ENCODE measurements around the gene SURF6. TPM values are rescaled to one million over a fixed set of nuclear protein-coding genes. Genes with fewer than 3 reads are reported as not detected.
"Not testable (repeated sequence)": the region's sequence is repeated elsewhere in the genome, so short reads cannot be mapped to it uniquely, and the experiment has no call there.

Gene SURF6
- total RNA-seq, 4 donors from 2014 or later, result 11.5 to 17.1 (median 15.8) TPM

GRCh38 chr9:133323991-133324703 lies 11.8 kb downstream of the SURF6 start:
- no peaks in the 10 kb centered on the region for H3K36me3 ChIP-seq
- 91% methylated on average over 13 of the region's 13 CpGs for WGBS

GRCh38 chr9:133323211-133323610 lies 12.8 kb downstream of the SURF6 start:
- peak; percentile 37 to 50 for DNase-seq (ENCODE audit: low spot score in 2 of 2)

More at GRCh38 chr9:133323991-133324703, 11.8 kb downstream of the SURF6 start:
- TF ChIP-seq POLR2AphosphoS5 (IDR thresholded peaks at IDR 0.05) (no peak), CTCF (IDR thresholded peaks at IDR 0.05) (no peak), POLR2A (IDR thresholded peaks at IDR 0.05) (no peak), EP300 (IDR thresholded peaks at IDR 0.05) (no peak)
- no peaks in the 10 kb centered on the region for H3K4me1 ChIP-seq
- no peak overlapping the region for H3K27ac ChIP-seq
- H3K9me3 ChIP-seq, result no peaks in the 10 kb centered on the region
- no peaks in the 10 kb centered on the region for H3K27me3 ChIP-seq
- H3K4me3 ChIP-seq, result no peak overlapping the region
- peak in 1 of 2 donors; percentile 61 for DNase-seq (ENCODE audit: low spot score in 2 of 2)

GRCh38 chr9:133322701-133323100 lies 13.3 kb downstream of the SURF6 start:
- DNase-seq (ENCODE audit: low spot score in 2 of 2), result peak; percentile 23 to 25
- no peak for TF ChIP-seq POLR2AphosphoS5 (IDR thresholded peaks at IDR 0.05)
- no peak for TF ChIP-seq EP300 (IDR thresholded peaks at IDR 0.05)
- TF ChIP-seq CTCF (IDR thresholded peaks at IDR 0.05), result no peak
- no peak for TF ChIP-seq POLR2A (IDR thresholded peaks at IDR 0.05)
- no peak overlapping the region for H3K27ac ChIP-seq
- H3K4me3 ChIP-seq, result no peak overlapping the region
- no peaks in the 10 kb centered on the region for H3K27me3 ChIP-seq
- no peaks in the 10 kb centered on the region for H3K36me3 ChIP-seq
- H3K9me3 ChIP-seq, result no peaks in the 10 kb centered on the region
- no peaks in the 10 kb centered on the region for H3K4me1 ChIP-seq
- WGBS, result 79% methylated on average over 14 of the region's 14 CpGs

More at GRCh38 chr9:133323211-133323610, 12.8 kb downstream of the SURF6 start:
- 84% methylated on average over 10 of the region's 10 CpGs for WGBS
- no peak overlapping the region for H3K4me3 ChIP-seq
- H3K36me3 ChIP-seq, result no peaks in the 10 kb centered on the region
- no peaks in the 10 kb centered on the region for H3K4me1 ChIP-seq
- no peaks in the 10 kb centered on the region for H3K27me3 ChIP-seq
- TF ChIP-seq POLR2A (IDR thresholded peaks at IDR 0.05) (no peak), EP300 (IDR thresholded peaks at IDR 0.05) (no peak), POLR2AphosphoS5 (IDR thresholded peaks at IDR 0.05) (no peak), CTCF (IDR thresholded peaks at IDR 0.05) (no peak)
- no peaks in the 10 kb centered on the region for H3K9me3 ChIP-seq
- H3K27ac ChIP-seq, result no peak overlapping the region

- Histone ChIP-seq H3K4me3 (no peak overlapping the region), H3K4me1 (no peaks in the 10 kb centered on the region), H3K9me3 (no peaks in the 10 kb centered on the region), H3K27ac (no peak overlapping the region), H3K27me3 (no peaks in the 10 kb centered on the region), H3K36me3 (no peaks in the 10 kb centered on the region)
- 76% methylated on average over 13 of the region's 13 CpGs for WGBS
- TF ChIP-seq CTCF (IDR thresholded peaks at IDR 0.05) (no peak), EP300 (IDR thresholded peaks at IDR 0.05) (no peak), POLR2A (IDR thresholded peaks at IDR 0.05) (no peak), POLR2AphosphoS5 (IDR thresholded peaks at IDR 0.05) (no peak)
- DNase-seq (ENCODE audit: low spot score in 2 of 2), result peak in 1 of 2 donors; percentile 43
These were observed 14.5 kb downstream of the SURF6 start for GRCh38 chr9:133321411-133321935.

- WGBS, result 75% methylated on average over 13 of the region's 13 CpGs
- DNase-seq (ENCODE audit: low spot score in 2 of 2), result peak in 1 of 2 donors; percentile 59
- TF ChIP-seq EP300 (IDR thresholded peaks at IDR 0.05) (no peak), POLR2AphosphoS5 (IDR thresholded peaks at IDR 0.05) (no peak), POLR2A (IDR thresholded peaks at IDR 0.05) (no peak), CTCF (IDR thresholded peaks at IDR 0.05) (no peak)
- H3K9me3 ChIP-seq, result no peaks in the 10 kb centered on the region
- no peaks in the 10 kb centered on the region for H3K36me3 ChIP-seq
- H3K4me1 ChIP-seq, result no peaks in the 10 kb centered on the region
- no peaks in the 10 kb centered on the region for H3K27me3 ChIP-seq
- H3K27ac ChIP-seq, result no peak overlapping the region
- no peak overlapping the region for H3K4me3 ChIP-seq
These were observed 15.5 kb downstream of the SURF6 start for GRCh38 chr9:133320421-133320881.

- H3K9me3 ChIP-seq, H3K4me3 ChIP-seq, H3K27ac ChIP-seq, H3K36me3 ChIP-seq, H3K27me3 ChIP-seq, H3K4me1 ChIP-seq: not testable (repeated sequence)
- peak in 1 of 2 donors; percentile 61 for DNase-seq (ENCODE audit: low spot score in 2 of 2)
- WGBS, result 62% methylated on average over 5 of the region's 13 CpGs
These were observed 18.4 kb downstream of the SURF6 start for GRCh38 chr9:133317551-133317950.
